ENCODE measurements around the gene ELMO3.

Gene ELMO3

DNA sequence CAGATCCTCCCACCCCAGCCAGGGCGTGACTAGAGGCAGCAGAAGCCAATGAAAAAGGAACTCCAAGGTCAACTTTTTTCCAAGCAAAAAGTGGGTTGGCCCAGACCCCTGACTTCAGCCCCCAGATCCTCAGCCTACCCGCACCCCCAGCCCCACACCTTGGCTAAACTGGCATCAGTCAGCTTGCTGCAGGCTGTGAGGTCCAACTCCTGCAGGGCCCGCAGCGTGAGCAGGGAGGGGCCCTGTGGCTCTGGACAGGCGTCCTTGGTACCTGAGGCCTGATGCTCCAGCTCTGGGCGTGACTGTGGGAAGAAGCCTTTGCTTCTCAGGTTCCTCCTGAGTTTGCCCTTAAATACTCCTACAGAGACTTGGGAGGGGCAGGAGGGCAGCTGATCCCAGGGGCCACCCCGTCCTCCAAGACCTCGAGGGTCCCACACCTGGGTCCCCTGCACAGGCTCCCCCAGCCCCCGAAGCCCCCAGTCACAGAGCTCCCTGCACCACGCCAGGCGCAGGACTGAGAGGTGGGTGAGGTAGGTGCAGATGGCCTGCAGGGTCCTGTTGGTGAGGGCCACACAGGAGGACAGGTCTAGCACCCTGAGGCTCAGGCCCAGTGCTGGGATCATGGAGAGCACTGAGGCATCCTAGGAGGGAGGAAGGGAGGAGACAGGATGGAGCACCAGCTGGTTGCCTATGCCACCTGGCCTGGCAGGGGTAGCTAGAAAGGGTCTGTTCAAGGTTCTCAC, 9.4 kb downstream of the ELMO3 start:
- no peak overlapping the region for H3K4me3 ChIP-seq (ENCODE audit: low read depth, low read length)
- no peak for TF ChIP-seq CTCF (IDR thresholded peaks at IDR 0.05; ENCODE audit: low read depth, low read length)

- TF ChIP-seq CTCF (IDR thresholded peaks at IDR 0.05; ENCODE audit: low read depth, low read length) = no peak
- H3K4me3 ChIP-seq (ENCODE audit: low read depth, low read length) = no peak overlapping the region
Measured at GRCh38 chr16:67209565-67209964, 10.6 kb downstream of the ELMO3 start.

GRCh38 chr16:67210069-67210937, 11.4 kb downstream of the ELMO3 start:
- TF ChIP-seq CTCF (IDR thresholded peaks at IDR 0.05; ENCODE audit: low read depth, low read length) = no peak
- no peak overlapping the region for H3K4me3 ChIP-seq (ENCODE audit: low read depth, low read length)

DNA sequence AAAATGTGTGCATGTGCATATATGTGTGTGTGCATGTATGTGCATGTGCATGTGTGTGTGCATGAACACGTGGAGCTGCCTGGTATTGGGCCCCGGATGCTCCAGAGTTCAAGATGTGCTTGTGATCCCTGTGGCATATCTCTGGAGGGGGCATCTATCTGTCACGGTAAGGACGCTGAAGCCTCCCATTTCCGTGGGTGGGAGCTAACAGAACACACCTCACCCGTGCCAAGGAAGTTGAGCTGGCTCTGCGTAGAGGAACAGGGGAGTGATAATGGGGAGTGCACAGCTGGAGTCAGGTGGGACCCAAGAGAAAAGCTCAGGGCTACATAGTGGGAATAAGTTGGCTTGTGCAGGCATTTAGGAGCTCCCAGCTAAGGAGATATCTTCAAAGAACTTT, 12.7 kb downstream of the ELMO3 start:
- no peak for TF ChIP-seq CTCF (IDR thresholded peaks at IDR 0.05; ENCODE audit: low read depth, low read length)
- H3K4me3 ChIP-seq (ENCODE audit: low read depth, low read length) = no peak overlapping the region

DNA sequence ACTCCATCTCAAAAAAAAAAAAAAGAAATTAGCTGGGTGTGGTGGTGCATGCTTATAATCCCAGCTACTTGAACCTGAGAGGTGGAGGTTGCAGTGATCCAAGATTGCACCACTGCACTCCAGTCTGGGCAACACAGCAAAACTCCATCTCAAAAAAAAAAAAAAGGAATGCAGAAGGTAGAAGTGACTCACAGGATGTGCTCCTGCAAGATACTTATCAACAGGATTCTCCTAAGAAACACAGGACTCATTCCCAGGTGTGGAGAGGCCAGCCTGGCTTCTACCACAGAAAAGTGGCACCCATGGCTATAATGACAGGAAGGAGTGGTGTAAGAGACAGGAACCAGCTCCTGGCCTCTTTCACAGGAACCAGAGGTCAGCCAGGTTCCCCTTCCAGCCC, 13.8 kb downstream of the ELMO3 start:
- no peak for TF ChIP-seq CTCF (IDR thresholded peaks at IDR 0.05; ENCODE audit: low read depth, low read length)
- H3K4me3 ChIP-seq (ENCODE audit: low read depth, low read length) = no peak overlapping the region

DNA sequence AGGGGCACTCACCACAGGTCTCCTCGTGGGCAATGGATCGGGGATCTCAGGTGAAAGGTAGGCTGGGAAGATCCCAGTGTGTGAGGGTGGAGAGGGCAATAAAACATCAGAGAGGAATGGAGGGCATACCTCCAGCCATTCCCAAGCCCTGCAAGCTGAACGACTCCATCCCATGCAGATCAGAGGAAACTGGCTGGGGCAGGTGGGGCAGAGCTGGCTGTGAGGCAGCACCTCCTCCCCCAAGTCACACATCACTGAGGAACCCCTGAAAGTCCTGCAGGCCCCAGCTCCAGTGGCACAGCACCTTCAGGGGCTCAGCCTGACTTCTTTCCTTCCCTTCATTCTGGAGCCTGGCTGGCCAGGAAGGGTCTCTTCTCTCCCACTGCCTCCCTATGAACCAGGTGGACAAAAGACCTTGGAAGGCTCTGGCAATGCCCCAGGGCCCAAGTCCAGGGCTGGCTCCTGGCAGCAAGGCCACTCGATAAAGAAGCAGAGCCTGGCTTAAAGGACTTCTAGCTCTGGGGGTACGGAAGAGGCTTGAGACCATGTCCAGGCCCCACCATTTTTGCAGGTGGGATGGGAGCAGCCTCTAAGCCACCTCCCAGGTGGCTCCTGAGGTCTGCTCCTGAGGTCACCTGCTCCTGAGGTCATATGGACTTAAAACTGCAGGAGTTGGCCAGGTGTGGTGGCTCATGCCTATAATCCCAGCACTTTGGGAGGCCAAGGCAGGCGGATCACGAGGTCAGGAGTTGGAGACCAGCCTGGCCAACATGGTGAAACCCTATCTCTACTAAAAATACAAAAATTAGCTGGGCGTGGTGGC, 14.5 kb downstream of the ELMO3 start:
- TF ChIP-seq CTCF (IDR thresholded peaks at IDR 0.05; ENCODE audit: low read depth, low read length) = no peak

More for the DNA sequence above, 14.5 kb downstream of the ELMO3 start:
- no peak overlapping the region for H3K4me3 ChIP-seq (ENCODE audit: low read depth, low read length)

Measured in WI38 (cell line).